Stimulated activated CD8-positive, alpha-beta memory T cell treated with anti-CD3 and anti-CD28 coated beads, Interleukin-4, amount 100 ng/mL, for 48 hours (primary cell): ENCODE data around the gene SEL1L.
"Not testable (repeated sequence)": the region's sequence is repeated elsewhere in the genome, so short reads cannot be mapped to it uniquely, and the experiment has no call there.

Experiments used
- DNase-seq: peaks from one replicate; pipeline ENCODE4 v3.0.0-alpha.2; 2020

Gene SEL1L

GRCh38 chr14:81523616-81524015 is 10.0 kb downstream of the SEL1L start:
- no peak for DNase-seq

GRCh38 chr14:81523016-81523415 is 10.6 kb downstream of the SEL1L start:
- no peak for DNase-seq

GRCh38 chr14:81521356-81521755 is 12.3 kb downstream of the SEL1L start:
- DNase-seq = no peak

DNA sequence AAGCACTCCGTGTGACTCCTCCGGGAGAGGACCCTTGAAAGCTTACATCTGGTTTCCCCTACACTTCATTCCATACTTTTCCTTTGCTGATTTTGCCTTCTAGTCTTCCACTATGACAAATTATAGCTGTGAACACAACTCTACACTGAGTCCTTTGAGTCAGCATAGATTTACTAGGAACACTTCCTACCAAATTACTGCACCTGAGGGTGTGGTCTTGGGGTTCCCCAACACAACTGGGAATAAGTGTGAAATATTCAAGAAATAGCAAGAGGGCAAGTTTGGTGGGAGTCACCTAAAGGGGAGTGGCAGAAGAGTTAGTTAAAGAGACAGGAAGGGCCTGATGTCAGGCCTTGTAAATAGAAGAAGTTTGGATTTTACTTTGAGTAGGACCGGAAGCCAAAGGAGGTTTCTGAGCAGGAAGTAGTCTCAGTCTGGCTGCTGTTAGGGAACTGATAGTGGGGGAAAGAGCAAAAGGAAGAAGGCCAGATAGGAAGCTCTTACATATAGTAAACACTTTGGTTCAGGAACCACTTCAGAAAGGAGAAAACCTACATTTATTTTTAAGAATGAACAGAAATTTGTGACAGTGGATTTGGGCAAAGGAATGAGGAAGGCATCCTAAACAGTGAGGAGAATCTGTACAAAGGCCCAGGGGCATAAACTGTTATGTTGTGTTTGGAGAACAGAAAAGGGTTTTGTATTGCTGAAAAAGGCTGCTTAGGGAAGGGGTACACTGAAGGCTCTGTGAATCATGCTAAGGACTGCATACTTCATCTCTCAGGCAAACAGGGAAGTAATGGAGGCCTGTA is 14.2 kb downstream of the SEL1L start:
- no peak for DNase-seq

DNA sequence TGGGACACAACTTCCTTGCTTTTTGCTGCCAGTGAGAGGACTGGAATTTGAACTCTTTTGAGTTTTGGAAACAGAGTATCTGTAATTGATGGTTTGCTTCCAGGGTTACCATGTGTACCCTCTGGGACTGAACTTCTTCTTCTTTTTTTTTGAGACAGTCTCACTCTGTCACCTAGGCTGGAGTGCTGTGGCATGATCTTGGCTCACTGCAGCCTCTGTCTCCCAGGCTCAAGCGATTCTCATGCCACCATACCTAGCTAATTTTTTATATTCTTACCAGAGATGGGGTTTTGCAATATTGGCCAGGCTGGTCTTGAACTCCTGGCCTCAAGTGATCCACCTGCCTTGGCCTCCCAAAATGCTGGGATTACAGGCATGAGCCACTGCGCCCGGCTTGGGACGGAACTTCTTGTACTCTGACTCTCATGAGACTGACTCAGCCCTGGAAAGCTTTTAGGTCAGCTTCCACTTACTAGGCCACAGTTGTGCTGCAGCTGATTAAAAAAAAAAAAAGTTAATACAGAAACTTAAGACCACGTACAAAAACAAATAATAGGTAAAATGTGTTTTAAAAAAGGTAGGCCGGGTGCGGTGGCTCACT is 15.8 kb downstream of the SEL1L start:
- DNase-seq = no peak

GRCh38 chr14:81516986-81517797 is 16.5 kb downstream of the SEL1L start:
- no peak for DNase-seq

DNA sequence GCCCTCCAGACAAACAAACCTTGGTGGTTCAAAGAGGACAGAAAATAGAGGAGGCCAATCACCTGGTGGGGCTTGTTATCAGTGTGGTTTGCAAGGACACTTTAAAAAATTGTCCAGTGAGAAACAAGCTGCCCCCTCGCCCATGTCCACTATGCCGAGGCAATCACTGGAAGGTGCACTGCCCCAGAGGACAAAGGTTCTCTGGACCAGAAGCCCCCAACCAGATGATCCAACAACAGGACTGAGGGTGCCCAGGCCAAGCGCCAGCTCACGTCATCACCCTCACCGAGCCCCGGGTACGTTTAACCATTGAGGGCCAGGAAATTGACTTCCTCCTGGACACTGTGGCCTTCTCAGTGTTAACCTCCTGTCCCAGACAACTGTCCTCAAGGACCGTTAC is 17.7 kb downstream of the SEL1L start:
- DNase-seq = not testable (repeated sequence)

DNA sequence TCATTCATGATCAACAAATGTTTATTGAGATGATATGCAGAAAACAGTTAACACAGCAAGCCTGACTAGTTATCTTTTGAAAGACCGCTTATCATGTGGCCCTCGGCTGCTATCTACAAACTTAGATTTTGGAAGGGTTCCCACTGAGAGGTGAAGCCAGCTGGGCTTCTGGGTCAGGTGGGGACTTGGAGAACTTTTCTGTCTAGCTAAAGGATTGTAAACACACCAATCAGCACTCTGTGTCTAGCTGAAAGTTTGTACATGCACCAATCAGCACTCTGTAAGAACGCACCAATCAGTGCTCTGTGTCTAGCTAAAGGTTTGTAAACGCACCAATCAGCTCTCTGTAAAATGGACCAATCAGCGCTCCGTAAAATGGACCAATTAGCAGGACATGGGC is 20.8 kb downstream of the SEL1L start:
- DNase-seq = not testable (repeated sequence)

- DNase-seq = no peak
Observed at GRCh38 chr14:81511111-81511904, 22.3 kb downstream of the SEL1L start.

DNA sequence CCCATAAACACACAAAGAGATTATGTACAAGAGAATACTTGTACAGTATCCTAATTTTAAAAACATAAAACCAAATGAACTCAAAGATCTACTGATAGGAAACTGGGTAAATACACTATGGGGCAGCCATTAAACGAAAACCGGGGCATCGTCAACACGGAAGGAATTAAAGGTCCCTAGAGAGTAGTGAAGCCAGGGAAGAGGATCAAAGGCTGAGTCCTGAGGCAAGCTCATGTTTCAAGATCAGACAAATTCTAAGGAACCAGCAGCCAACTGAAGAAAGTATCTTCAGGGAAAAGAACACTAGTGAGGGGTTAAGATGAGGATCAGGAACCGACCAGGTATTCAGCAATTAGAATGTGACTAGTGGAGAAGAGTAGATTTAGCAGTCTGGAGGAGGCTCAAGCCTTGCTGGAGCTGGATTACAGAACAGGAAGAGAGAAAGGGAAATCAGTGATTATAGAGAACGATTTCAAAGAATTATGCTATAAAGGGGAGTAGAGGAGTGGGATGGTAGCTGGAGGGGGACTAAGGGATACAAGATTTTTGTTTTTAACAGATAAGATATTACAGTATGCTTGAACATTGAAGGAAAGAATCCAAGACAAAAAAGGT is 23.7 kb downstream of the SEL1L start:
- no peak for DNase-seq

- DNase-seq = no peak
Observed at GRCh38 chr14:81509321-81509720, 24.3 kb downstream of the SEL1L start.

GRCh38 chr14:81506487-81506886 is 27.2 kb downstream of the SEL1L start:
- no peak for DNase-seq

- DNase-seq = no peak
Observed at GRCh38 chr14:81504864-81505263, 28.8 kb downstream of the SEL1L start.

DNA sequence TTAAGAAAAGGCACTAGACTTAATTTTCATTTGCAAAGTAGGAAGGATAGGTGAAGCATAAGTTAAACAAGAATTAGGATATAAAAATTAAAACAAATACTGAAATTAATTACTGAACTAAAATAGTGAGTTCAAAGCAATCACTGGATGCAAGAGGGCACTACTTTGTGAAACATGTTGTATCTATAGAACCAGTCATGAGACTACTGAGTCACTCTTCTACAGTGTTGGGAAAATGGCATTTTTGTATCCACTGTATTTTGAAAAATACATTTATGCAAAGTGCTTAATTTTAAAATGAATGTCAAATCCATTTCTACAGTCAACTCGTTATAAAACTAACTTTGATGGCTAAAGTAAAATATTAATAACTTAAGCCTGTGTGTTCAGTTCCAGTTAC is 47.9 kb downstream of the SEL1L start:
- DNase-seq = no peak

GRCh38 chr14:81485372-81485771 is 48.3 kb downstream of the SEL1L start:
- no peak for DNase-seq

DNA sequence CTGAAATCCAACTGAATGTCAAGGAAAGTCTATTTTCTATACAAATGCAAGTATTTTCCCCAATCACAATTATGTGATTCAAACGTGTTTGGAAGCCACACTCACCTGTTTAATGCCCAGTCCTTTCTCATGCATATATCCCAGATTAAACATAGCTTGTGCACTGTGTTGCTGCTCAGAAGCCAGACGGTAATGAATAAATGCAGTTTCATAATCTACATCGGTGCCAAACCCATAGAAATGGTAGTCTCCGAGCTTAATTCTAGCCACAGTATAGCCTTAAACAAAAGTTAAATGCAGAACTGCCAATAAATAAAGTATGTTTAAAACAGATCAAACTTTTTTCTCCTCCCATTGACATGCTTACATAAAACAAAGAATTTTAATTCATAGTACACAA is 49.5 kb downstream of the SEL1L start:
- DNase-seq = no peak

DNA sequence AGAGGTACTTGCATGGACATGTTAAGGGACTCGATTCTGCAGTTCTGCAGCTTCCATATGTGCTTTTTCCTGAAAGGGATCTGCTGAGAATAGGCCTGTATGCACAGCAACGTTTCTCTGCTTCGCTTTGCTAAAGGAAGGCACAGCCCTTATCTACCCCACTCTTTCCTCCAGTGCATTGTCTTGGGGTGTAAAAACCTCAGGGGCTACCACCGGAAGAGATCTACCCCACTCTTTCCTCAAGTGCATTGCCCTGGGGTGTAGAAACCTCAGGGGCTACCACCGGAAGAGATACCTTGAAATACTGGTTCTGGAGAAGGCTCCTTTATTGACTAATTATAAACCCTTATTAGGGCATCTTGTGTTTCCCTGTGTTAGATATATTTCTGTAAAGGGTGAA is 52.9 kb downstream of the SEL1L start:
- DNase-seq = no peak

DNA sequence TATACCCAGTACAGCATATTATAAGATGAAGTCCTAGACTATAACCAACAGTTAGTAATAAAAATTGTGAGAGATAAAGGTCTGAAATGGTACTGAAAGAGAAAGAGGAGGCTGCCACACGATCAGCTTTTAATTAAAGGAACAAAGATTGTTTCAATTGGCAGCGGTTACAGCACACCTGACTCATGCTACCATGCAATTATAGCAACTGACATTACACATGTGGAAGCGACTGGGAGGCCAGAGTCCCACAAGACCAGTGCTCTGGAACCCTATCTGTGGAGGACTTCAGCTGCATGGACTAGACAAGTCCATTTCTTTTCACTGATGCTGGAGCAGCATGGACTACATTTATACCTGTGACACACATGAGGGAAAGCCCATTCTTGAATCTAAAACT is 55.2 kb downstream of the SEL1L start:
- DNase-seq = no peak

- no peak for DNase-seq
Observed at GRCh38 chr14:81476816-81477215, 56.8 kb downstream of the SEL1L start.

DNA sequence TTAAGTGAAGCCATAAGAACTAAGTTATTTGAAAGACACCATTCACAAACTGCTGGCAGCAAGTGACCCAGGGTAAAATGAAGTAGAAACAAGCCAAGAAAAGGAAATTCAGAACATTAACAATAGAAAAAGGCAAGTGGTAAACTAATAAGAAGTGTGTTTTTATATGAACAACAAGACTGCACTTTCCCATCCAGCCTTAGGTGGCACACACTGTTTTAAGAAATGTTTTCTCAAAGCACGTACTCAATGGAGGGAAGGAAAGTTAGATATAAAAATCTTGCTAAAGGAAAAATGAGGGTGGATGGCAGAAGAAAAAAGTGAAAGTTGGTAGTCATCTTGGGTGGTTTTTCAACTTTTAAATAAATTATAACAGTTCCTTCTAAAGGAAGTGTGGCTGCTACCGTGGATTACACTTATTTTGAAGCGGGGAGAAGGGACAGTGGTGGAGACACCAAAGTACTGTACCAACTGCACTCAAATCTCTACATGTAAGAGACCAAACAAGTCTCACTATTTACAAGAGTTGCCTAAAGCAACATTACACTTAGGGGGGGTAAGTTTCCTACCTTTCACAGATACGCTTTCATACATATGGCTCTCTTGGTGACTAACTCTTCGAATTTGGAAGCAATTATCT is 58.8 kb downstream of the SEL1L start:
- no peak for DNase-seq

GRCh38 chr14:81474148-81474492 is 59.5 kb downstream of the SEL1L start:
- no peak for DNase-seq
